ENCODE data around the gene CCDC102A. TPM values are rescaled to one million over a fixed set of nuclear protein-coding genes. Genes with fewer than 3 reads are reported as not detected.

CCDC102A gene
- total and polyA plus RNA-seq, 9 donors, result 9.3 to 20.9 (median 15.2) TPM

DNA sequence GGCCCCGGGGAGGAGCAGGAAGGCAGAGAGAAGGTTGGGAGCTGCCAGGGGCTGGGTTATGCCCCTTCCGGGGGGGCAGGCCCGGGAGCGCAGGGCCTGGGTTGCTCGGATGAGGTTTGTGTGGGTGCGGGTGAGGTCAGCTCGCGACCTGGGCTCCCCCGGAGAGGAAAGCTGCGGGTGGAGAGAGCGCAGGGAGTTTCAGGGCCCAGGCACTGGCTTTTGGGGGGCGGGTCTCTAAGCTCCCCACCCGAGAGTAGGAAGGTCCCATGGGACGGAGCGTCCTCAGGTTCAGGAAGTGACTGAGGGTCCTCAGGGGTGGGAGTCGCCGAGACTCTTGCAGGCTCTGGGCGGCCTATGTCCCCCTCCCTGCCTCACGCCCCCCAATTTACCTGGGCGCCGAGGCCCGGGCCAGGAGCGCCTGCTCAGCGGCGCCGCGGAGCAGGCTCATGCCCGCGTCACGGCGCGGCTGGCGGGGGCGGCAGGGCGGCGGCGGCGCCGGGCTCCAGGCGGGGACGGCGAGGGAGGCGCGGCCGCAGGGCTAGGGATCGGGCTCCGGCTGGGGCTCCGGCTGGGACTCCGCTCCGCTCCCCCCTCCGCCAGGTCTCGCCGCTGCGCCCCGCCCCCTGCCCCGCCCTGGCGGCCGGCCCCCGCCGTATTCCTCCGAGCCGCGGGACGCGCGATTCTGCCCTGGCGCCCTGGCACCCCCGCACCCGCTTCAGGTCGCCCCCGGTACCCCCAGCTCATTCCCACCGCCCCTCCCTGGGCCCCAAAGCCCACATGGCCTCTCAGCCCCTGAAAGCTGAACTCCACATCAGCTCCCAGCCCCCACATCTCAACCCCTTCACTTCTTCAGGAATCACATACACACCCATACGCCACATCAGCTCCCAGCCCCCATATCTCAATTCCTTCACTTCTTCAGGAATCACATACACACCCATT, 50.2 kb downstream of the CCDC102A start, which contains the start of gene DOK4:
Gene DOK4 (minus strand): TSS at position 578 of the 942 bp plus-strand sequence. CDS start 6,986 bp downstream, outside the sequence.
- Histone ChIP-seq H3K27me3 (ENCODE audit: control insufficient read depth, insufficient read depth, low read length) (peaks cover 6% of the 10 kb centered on the region), H3K4me3 (ENCODE audit: low read length) (peak within 1 kb of the TSS; percentile 64), H3K9me3 (replicated peaks; ENCODE audit: control insufficient read depth, low read depth, low read length) (no peaks in the 10 kb centered on the region), H3K4me1 (ENCODE audit: control insufficient read depth, insufficient read depth, low read length) (peaks cover 20% of the 10 kb centered on the region), H3K27ac (ENCODE audit: low read length) (no peak within 1 kb of the TSS), H3K36me3 (ENCODE audit: control insufficient read depth, insufficient read depth, low read length) (no peaks in the 10 kb centered on the region)
- under 1% methylated on average over 70 of the region's 73 CpGs for WGBS (ENCODE audit: insufficient coverage)
- peak; percentile 84 for DNase-seq

DNA sequence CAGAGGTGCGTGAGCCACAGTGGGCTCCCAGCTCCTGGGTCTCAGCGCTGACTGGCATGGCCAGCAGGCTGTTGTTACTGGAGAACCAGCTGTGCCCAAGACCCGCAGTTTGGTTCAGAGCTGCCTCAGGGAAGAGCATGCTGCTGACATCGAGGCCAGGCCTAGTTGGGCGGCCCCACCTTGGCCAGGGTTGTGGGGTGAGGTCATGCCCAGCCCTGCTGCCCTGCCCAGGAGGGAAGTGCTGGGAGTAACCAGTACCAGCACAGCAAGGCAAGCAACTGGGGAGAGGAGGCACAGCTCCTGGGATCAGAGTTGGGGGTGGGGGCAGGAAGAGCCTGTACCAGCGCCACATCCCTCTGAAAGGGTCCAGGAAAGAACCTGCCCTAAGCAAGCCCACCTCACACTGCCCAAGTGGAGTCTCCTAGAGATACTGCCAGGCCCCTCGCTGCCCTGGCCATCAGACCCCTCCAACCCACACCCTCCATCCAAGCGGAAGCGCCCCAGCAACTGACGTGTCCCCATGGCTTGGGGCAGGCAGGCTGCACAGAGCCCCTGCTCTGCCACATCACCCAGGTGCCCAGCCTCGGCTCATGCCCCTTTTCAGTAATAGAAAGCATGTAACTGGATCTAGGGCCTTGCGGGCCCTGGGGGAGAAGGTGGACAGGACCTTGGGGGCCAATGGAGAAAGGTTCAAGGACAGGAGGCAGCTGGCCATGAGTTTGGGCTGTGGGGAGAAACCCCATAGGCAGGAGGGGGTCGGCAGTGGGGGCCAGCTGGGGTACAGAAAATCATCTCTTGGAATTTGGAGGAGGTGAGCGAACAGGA, 51.1 kb downstream of the CCDC102A start:
- Histone ChIP-seq H3K36me3 (ENCODE audit: control insufficient read depth, insufficient read depth, low read length) (no peaks in the 10 kb centered on the region), H3K9me3 (replicated peaks; ENCODE audit: control insufficient read depth, low read depth, low read length) (no peaks in the 10 kb centered on the region), H3K27ac (ENCODE audit: low read length) (no peak overlapping the region), H3K4me3 (ENCODE audit: low read length) (peak overlapping the region; percentile 64), H3K27me3 (ENCODE audit: control insufficient read depth, insufficient read depth, low read length) (peaks cover 6% of the 10 kb centered on the region), H3K4me1 (ENCODE audit: control insufficient read depth, insufficient read depth, low read length) (peaks cover 25% of the 10 kb centered on the region)
- no peak for DNase-seq
- WGBS (ENCODE audit: insufficient coverage), result 55% methylated on average over 11 of the region's 14 CpGs

DNA sequence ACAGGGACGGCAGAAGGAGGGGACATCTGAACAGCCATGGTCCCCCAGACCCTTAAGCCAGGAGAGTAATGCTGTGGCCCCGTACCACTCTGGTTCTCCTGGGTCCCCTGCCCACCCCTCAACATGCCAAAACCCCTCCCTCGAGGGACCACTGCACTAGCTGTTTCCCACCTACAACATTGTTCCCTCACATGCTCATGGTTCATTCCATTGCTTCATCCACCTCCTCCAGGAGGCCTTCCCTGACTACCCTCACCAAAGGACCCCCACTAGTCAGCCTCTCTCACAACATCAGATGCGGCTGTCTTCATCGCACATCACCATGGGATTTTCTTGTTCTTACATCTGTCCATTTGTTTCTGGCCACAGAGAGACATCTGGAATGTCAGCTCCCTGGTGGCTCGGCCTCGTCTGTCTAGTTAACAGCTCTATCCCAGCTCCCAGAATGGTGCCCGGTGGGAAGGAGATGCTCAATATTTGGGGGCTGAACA, 51.8 kb downstream of the CCDC102A start:
- Histone ChIP-seq H3K27ac (ENCODE audit: low read length) (no peak overlapping the region), H3K4me3 (ENCODE audit: low read length) (no peak overlapping the region), H3K36me3 (ENCODE audit: control insufficient read depth, insufficient read depth, low read length) (no peaks in the 10 kb centered on the region), H3K4me1 (ENCODE audit: control insufficient read depth, insufficient read depth, low read length) (peaks cover 32% of the 10 kb centered on the region), H3K9me3 (replicated peaks; ENCODE audit: control insufficient read depth, low read depth, low read length) (no peaks in the 10 kb centered on the region), H3K27me3 (ENCODE audit: control insufficient read depth, insufficient read depth, low read length) (peaks cover 9% of the 10 kb centered on the region)
- DNase-seq, result no peak
- 73% methylated on average over 5 of the region's 8 CpGs for WGBS (ENCODE audit: insufficient coverage)

DNA sequence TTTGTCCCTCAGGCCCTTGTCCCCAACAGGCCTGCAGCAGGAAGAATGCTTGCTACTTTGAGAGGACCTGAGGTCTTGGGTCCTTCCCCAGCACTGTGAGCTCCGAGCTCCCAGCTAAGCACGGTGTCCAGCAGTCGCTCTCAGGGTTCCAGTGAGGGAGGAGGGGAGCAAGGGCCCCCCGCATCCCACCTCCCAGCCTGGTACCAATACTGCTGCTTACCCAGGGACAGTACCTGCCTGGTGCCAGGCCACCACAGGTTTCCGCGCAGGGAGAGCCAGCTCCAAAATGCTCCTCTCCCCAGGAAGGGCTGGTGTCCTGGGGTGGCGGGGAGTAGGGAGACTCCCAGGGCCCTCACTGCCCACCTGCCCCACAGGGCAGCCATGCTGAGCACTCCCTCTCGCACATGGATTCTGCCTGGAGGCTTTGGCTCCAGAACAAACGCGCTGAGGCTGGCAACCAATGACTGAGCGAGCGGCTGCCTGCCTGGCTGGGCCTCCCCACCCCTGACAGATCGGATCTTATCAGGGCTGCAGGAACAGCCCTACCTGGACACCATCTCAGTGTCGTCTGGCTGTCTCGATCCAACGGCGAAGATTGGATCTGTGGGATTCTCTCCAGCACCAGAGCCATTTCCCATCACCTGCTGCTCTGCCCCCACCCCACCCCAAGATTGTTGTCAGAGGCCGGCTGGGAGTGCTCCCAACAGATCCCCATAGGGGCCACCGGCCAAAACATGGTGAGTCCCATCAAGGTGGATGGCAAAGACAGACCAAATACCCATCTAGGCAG, 52.5 kb downstream of the CCDC102A start:
- DNase-seq, result no peak
- Histone ChIP-seq H3K4me1 (ENCODE audit: control insufficient read depth, insufficient read depth, low read length) (peaks cover 39% of the 10 kb centered on the region), H3K4me3 (ENCODE audit: low read length) (no peak overlapping the region), H3K36me3 (ENCODE audit: control insufficient read depth, insufficient read depth, low read length) (no peaks in the 10 kb centered on the region), H3K27ac (ENCODE audit: low read length) (no peak overlapping the region), H3K9me3 (replicated peaks; ENCODE audit: control insufficient read depth, low read depth, low read length) (no peaks in the 10 kb centered on the region), H3K27me3 (ENCODE audit: control insufficient read depth, insufficient read depth, low read length) (peaks cover 12% of the 10 kb centered on the region)
- WGBS (ENCODE audit: insufficient coverage), result 41% methylated on average over 11 of the region's 19 CpGs

GRCh38 chr16:57482845-57483545, 53.4 kb downstream of the CCDC102A start:
- WGBS (ENCODE audit: insufficient coverage), result 94% methylated on average over 6 of the region's 14 CpGs
- H3K4me1 ChIP-seq (ENCODE audit: control insufficient read depth, insufficient read depth, low read length), result peaks cover 47% of the 10 kb centered on the region
- H3K4me3 ChIP-seq (ENCODE audit: low read length), result no peak overlapping the region
- no peak overlapping the region for H3K27ac ChIP-seq (ENCODE audit: low read length)
- H3K27me3 ChIP-seq (ENCODE audit: control insufficient read depth, insufficient read depth, low read length), result peaks cover 12% of the 10 kb centered on the region
- DNase-seq, result no peak
- H3K9me3 ChIP-seq (replicated peaks; ENCODE audit: control insufficient read depth, low read depth, low read length), result no peaks in the 10 kb centered on the region
- H3K36me3 ChIP-seq (ENCODE audit: control insufficient read depth, insufficient read depth, low read length), result no peaks in the 10 kb centered on the region

- peaks cover 47% of the 10 kb centered on the region for H3K4me1 ChIP-seq (ENCODE audit: control insufficient read depth, insufficient read depth, low read length)
- no peak overlapping the region for H3K4me3 ChIP-seq (ENCODE audit: low read length)
- H3K27ac ChIP-seq (ENCODE audit: low read length), result no peak overlapping the region
- no peak for DNase-seq
- WGBS (ENCODE audit: insufficient coverage), result no CpG with 5 or more reads among the region's 4 CpGs
- no peaks in the 10 kb centered on the region for H3K9me3 ChIP-seq (replicated peaks; ENCODE audit: control insufficient read depth, low read depth, low read length)
- H3K27me3 ChIP-seq (ENCODE audit: control insufficient read depth, insufficient read depth, low read length), result peaks cover 12% of the 10 kb centered on the region
- no peaks in the 10 kb centered on the region for H3K36me3 ChIP-seq (ENCODE audit: control insufficient read depth, insufficient read depth, low read length)
These were observed 55.0 kb downstream of the CCDC102A start for GRCh38 chr16:57481421-57481820.

- H3K27me3 ChIP-seq (ENCODE audit: control insufficient read depth, insufficient read depth, low read length), result peaks cover 10% of the 10 kb centered on the region
- H3K36me3 ChIP-seq (ENCODE audit: control insufficient read depth, insufficient read depth, low read length), result no peaks in the 10 kb centered on the region
- no peak overlapping the region for H3K4me3 ChIP-seq (ENCODE audit: low read length)
- peaks cover 49% of the 10 kb centered on the region for H3K4me1 ChIP-seq (ENCODE audit: control insufficient read depth, insufficient read depth, low read length)
- 60% methylated on average over 6 of the region's 6 CpGs for WGBS (ENCODE audit: insufficient coverage)
- no peak for DNase-seq
- no peak overlapping the region for H3K27ac ChIP-seq (ENCODE audit: low read length)
- H3K9me3 ChIP-seq (replicated peaks; ENCODE audit: control insufficient read depth, low read depth, low read length), result no peaks in the 10 kb centered on the region
These were observed 55.6 kb downstream of the CCDC102A start for GRCh38 chr16:57480754-57481230.

GRCh38 chr16:57479976-57480753, 56.2 kb downstream of the CCDC102A start:
- WGBS (ENCODE audit: insufficient coverage), result 10% methylated on average over 7 of the region's 15 CpGs

More at GRCh38 chr16:57479976-57480753, 56.2 kb downstream of the CCDC102A start:
- H3K9me3 ChIP-seq (replicated peaks; ENCODE audit: control insufficient read depth, low read depth, low read length), result no peaks in the 10 kb centered on the region
- H3K4me3 ChIP-seq (ENCODE audit: low read length), result peak overlapping the region; percentile 50
- peaks cover 5% of the 10 kb centered on the region for H3K27me3 ChIP-seq (ENCODE audit: control insufficient read depth, insufficient read depth, low read length)
- no peak for DNase-seq
- no peaks in the 10 kb centered on the region for H3K36me3 ChIP-seq (ENCODE audit: control insufficient read depth, insufficient read depth, low read length)
- peaks cover 44% of the 10 kb centered on the region for H3K4me1 ChIP-seq (ENCODE audit: control insufficient read depth, insufficient read depth, low read length)
- no peak overlapping the region for H3K27ac ChIP-seq (ENCODE audit: low read length)
